Fibroblast of lung (primary cell): ENCODE data around the gene PIK3R2. TPM values are rescaled to one million over a fixed set of nuclear protein-coding genes. Genes with fewer than 3 reads are reported as not detected.

Source experiments
- DNase-seq, 2 donors: peaks; one replicate each; pipeline versions ENCODE4 v3.0.0 to v3.0.0-alpha.2; 2010; ENCODE audit warnings: low read depth in 2 of 2
- H2AFZ ChIP-seq: 2 replicates; pipeline ENCODE4 v1.5.1; 2012; ENCODE audit warnings: low read length, control low read depth, inconsistent platforms
- H3K27ac ChIP-seq: 2 replicates; pipeline ENCODE4 v1.5.1; 2011; ENCODE audit warnings: low read length, control low read depth; ENCODE audit not compliant: insufficient read depth
- H3K27me3 ChIP-seq: 2 replicates; pipeline ENCODE4 v1.5.1; 2011; ENCODE audit warnings: mild to moderate bottlenecking, low read length; ENCODE audit not compliant: control insufficient read depth, insufficient read depth
- H3K36me3 ChIP-seq: 2 replicates; pipeline ENCODE4 v1.5.1; 2011; ENCODE audit warnings: low read length; ENCODE audit not compliant: control insufficient read depth, insufficient read depth
- H3K4me1 ChIP-seq: 2 replicates; pipeline ENCODE4 v1.5.1; 2011; ENCODE audit warnings: low read length; ENCODE audit not compliant: control insufficient read depth, insufficient read depth; ENCODE audit errors: extremely low read depth
- H3K4me2 ChIP-seq: 2 replicates; pipeline ENCODE4 v1.5.1; 2011; ENCODE audit warnings: low read length, control low read depth; ENCODE audit not compliant: insufficient read depth; ENCODE audit errors: extremely low read depth
- H3K4me3 ChIP-seq, 4 experiments: fragments of 200-600 bp in 1 of 4; sonication (generic) in 1 of 4; replicated peaks in 1 of 4; 2 replicates each; pipeline ENCODE4 v1.5.1; 2011 to 2016; ENCODE audit warnings: low read length in 4 of 4, low read depth in 3 of 4, mild to moderate bottlenecking in 3 of 4, control low read depth in 2 of 4, inconsistent platforms in 1 of 4, mixed read lengths in 1 of 4; ENCODE audit not compliant: insufficient read depth in 1 of 4; ENCODE audit errors: control extremely low read depth in 1 of 4
- H3K79me2 ChIP-seq: 2 replicates; pipeline ENCODE4 v1.5.1; 2012; ENCODE audit warnings: mild to moderate bottlenecking, low read length, inconsistent platforms; ENCODE audit not compliant: control insufficient read depth, insufficient read depth
- H3K9ac ChIP-seq: 2 replicates; pipeline ENCODE4 v1.5.1; 2011; ENCODE audit warnings: mild to moderate bottlenecking, low read length, control low read depth; ENCODE audit not compliant: insufficient read depth
- H3K9me3 ChIP-seq: 2 replicates; pipeline ENCODE4 v1.5.1; 2012; ENCODE audit warnings: low read depth, low read length; ENCODE audit not compliant: control insufficient read depth, insufficient read depth
- H4K20me1 ChIP-seq: 2 replicates; pipeline ENCODE4 v1.5.1; 2011; ENCODE audit warnings: low read length; ENCODE audit not compliant: control insufficient read depth, insufficient read depth; ENCODE audit errors: extremely low read depth
- CTCF ChIP-seq, 2 donors: IDR thresholded peaks in 1 of 2; conservative IDR thresholded peaks in 1 of 2; 1 replicate in 1 of 2; 2 replicates in 1 of 2; pipeline ENCODE4 v1.5.1; 2011 to 2012; ENCODE audit warnings: low read length in 2 of 2, control low read depth in 1 of 2, inconsistent platforms in 1 of 2, low read depth in 1 of 2, mild to moderate bottlenecking in 1 of 2
- EZH2 ChIP-seq: IDR thresholded peaks from 2 replicates; pipeline ENCODE4 v1.5.1; 2012; ENCODE audit warnings: low read length, control low read depth, mild to moderate bottlenecking; ENCODE audit errors: missing control alignments
- polyA plus RNA-seq, 2 donors: library from polyadenylated mRNA; depleted of rRNA in 1 of 2; stranded (reverse) in 1 of 2; unstranded in 1 of 2; fragments of >200 nt; gene quantifications; 2 replicates each; pipeline ENCODE4 v1.2.1, GENCODE V29; 2011 to 2012; ENCODE audit warnings: missing spikeins in 1 of 2
- total RNA-seq: library from RNA; depleted of rRNA; stranded (reverse); fragments of >200 nt; gene quantifications from 2 replicates; pipeline ENCODE4 v1.2.1, GENCODE V29; 2014

The PIK3R2 gene
- total and polyA plus RNA-seq, 2 donors (not counting 1 experiment from before 2014, with no cell fraction given), result 10.1 to 18.4 TPM

- no peak for DNase-seq
- Histone ChIP-seq H3K9ac (no peak overlapping the region), H3K4me3 (peak overlapping the region in 3 of 4 experiments; percentile 2 to 28 (median 27)), H3K4me2 (peak overlapping the region; percentile 66), H3K36me3 (peaks cover 14% of the 10 kb centered on the region), H3K27ac (no peak overlapping the region), H3K9me3 (no peaks in the 10 kb centered on the region), H3K27me3 (no peaks in the 10 kb centered on the region), H3K4me1 (peaks cover 14% of the 10 kb centered on the region), H4K20me1 (no peaks in the 10 kb centered on the region), H3K79me2 (no peaks in the 10 kb centered on the region), H2AFZ (no peak overlapping the region)
- TF ChIP-seq CTCF (conservative IDR thresholded peaks at IDR 0.05 in 1 of 2, IDR thresholded peaks at IDR 0.05 in 1 of 2; ENCODE audit: low read depth in 1 of 2, low read length in 2 of 2) (no peak), EZH2 (no peak)
These were observed 8.7 kb downstream of the PIK3R2 start for GRCh38 chr19:18161636-18162002.

GRCh38 chr19:18164072-18164471 is 11.1 kb downstream of the PIK3R2 start:
- Histone ChIP-seq H3K27me3 (no peaks in the 10 kb centered on the region), H3K9ac (no peak overlapping the region), H2AFZ (no peak overlapping the region), H3K4me3 (no peak overlapping the region), H4K20me1 (no peaks in the 10 kb centered on the region), H3K79me2 (no peaks in the 10 kb centered on the region), H3K9me3 (no peaks in the 10 kb centered on the region), H3K27ac (no peak overlapping the region), H3K4me2 (no peak overlapping the region), H3K4me1 (peaks cover 8% of the 10 kb centered on the region), H3K36me3 (peaks cover 25% of the 10 kb centered on the region)
- TF ChIP-seq CTCF (conservative IDR thresholded peaks at IDR 0.05 in 1 of 2, IDR thresholded peaks at IDR 0.05 in 1 of 2; ENCODE audit: low read depth in 1 of 2, low read length in 2 of 2), result no peak
- no peak for TF ChIP-seq EZH2
- DNase-seq, result no peak

- Histone ChIP-seq H3K36me3 (peaks cover 23% of the 10 kb centered on the region), H4K20me1 (no peaks in the 10 kb centered on the region), H3K9me3 (no peaks in the 10 kb centered on the region)
These were observed 13.0 kb downstream of the PIK3R2 start for GRCh38 chr19:18165794-18166544.

More at GRCh38 chr19:18165794-18166544, 13.0 kb downstream of the PIK3R2 start:
- no peak for DNase-seq
- Histone ChIP-seq H3K79me2 (no peaks in the 10 kb centered on the region), H2AFZ (no peak overlapping the region), H3K4me2 (no peak overlapping the region), H3K27ac (no peak overlapping the region), H3K27me3 (no peaks in the 10 kb centered on the region), H3K4me3 (no peak overlapping the region), H3K9ac (no peak overlapping the region), H3K4me1 (peaks cover 4% of the 10 kb centered on the region)
- TF ChIP-seq CTCF (conservative IDR thresholded peaks at IDR 0.05 in 1 of 2, IDR thresholded peaks at IDR 0.05 in 1 of 2; ENCODE audit: low read depth in 1 of 2, low read length in 2 of 2) (no peak), EZH2 (no peak)
